Right lobe of liver (tissue), 4 donors: ENCODE results near the gene OR10A5.

Experiments used
- CTCF ChIP-seq, 4 donors: fragments of 200-600 bp in 3 of 4; fragments of 450-650 bp in 1 of 4; IDR thresholded peaks; one replicate each; pipeline versions ENCODE4 v1.5.1 to v1.8.0; 2016 to 2022; ENCODE audit warnings: antibody characterized with exemption in 4 of 4, mild to moderate bottlenecking in 2 of 4
- POLR2A ChIP-seq: fragments of 450-650 bp; IDR thresholded peaks from one replicate; pipeline ENCODE4 v1.6.1; 2017; ENCODE audit warnings: antibody characterized with exemption, mild to moderate bottlenecking
- donor health status: DM: no; HTN: no; CAD: no.
- donor health status: DM: no; HTN: no; CAD: no.
- donor health status: DM: no; HTN: yes; CAD: no.

GRCh38 chr11:6812390-6813005, 33.0 kb upstream of the OR10A5 start:
- peak; percentile 50 to 93 (median 86) for TF ChIP-seq CTCF (IDR thresholded peaks at IDR 0.05)
- TF ChIP-seq POLR2A = no peak
